Activated CD8-positive, alpha-beta T cell treated with anti-CD3 and anti-CD28 coated beads for 36 hours (primary cell): ENCODE data around the gene TBX19. TPM values are rescaled to one million over a fixed set of nuclear protein-coding genes. Genes with fewer than 3 reads are reported as not detected.

Experiments used
- ATAC-seq: fragments of 200-7000 bp; cut with Tn5 transposase; one replicate; pipeline ENCODE4 v1.10.0; 2021; ENCODE audit warnings: mild to moderate bottlenecking, moderate library complexity
- CTCF ChIA-PET: fragments of 350-600 bp; sonication (Branson Sonifier 250); formaldehyde crosslinking; loops from one replicate; lab custom pipeline; 2021; ENCODE audit warnings: antibody characterized with exemption; lab: Charles Lee
- POLR2A ChIA-PET: fragments of 350-600 bp; sonication (Branson Sonifier 250); formaldehyde crosslinking; loops from one replicate; lab custom pipeline; 2021; ENCODE audit warnings: antibody characterized with exemption; lab: Charles Lee
- DNase-seq: peaks from one replicate; pipeline ENCODE4 v3.0.0-alpha.2; 2020
- H3K27ac Mint-ChIP-seq: one replicate; pipeline ENCODE4 v1.8.0; 2021; ENCODE audit warnings: mild to moderate bottlenecking, mixed read lengths
- H3K27me3 Mint-ChIP-seq: one replicate; pipeline ENCODE4 v1.8.0; 2021; ENCODE audit warnings: mixed read lengths
- H3K36me3 Mint-ChIP-seq: one replicate; pipeline ENCODE4 v1.8.0; 2021; ENCODE audit warnings: low read depth, mixed read lengths
- H3K4me1 Mint-ChIP-seq: one replicate; pipeline ENCODE4 v1.8.0; 2021; ENCODE audit warnings: low read depth, mixed read lengths
- H3K4me3 Mint-ChIP-seq: one replicate; pipeline ENCODE4 v1.8.0; 2021; ENCODE audit warnings: mild to moderate bottlenecking, moderate library complexity, mixed read lengths
- H3K9me3 Mint-ChIP-seq: one replicate; pipeline ENCODE4 v1.8.0; 2021; ENCODE audit warnings: mixed read lengths
- intact Hi-C: fragments of 100-400 bp; cut with micrococcal nuclease; formaldehyde crosslinking; loops from one replicate; pipeline ENCODE4 v1.10.0; 2022
- total RNA-seq, 2 experiments: library from RNA; stranded (reverse); gene quantifications; one replicate each; pipeline ENCODE4 v1.2.3, GENCODE V29; 2021
- TF ChIP-seq, protein P1 (sequence below): fragments of 200-600 bp; IDR thresholded peaks from one replicate; pipeline ENCODE4 v1.8.0; 2022; ENCODE audit warnings: antibody characterized with exemption, mild to moderate bottlenecking

Gene TBX19
- total RNA-seq, 2 experiments from 2014 or later: 1.5 TPM

DNA sequence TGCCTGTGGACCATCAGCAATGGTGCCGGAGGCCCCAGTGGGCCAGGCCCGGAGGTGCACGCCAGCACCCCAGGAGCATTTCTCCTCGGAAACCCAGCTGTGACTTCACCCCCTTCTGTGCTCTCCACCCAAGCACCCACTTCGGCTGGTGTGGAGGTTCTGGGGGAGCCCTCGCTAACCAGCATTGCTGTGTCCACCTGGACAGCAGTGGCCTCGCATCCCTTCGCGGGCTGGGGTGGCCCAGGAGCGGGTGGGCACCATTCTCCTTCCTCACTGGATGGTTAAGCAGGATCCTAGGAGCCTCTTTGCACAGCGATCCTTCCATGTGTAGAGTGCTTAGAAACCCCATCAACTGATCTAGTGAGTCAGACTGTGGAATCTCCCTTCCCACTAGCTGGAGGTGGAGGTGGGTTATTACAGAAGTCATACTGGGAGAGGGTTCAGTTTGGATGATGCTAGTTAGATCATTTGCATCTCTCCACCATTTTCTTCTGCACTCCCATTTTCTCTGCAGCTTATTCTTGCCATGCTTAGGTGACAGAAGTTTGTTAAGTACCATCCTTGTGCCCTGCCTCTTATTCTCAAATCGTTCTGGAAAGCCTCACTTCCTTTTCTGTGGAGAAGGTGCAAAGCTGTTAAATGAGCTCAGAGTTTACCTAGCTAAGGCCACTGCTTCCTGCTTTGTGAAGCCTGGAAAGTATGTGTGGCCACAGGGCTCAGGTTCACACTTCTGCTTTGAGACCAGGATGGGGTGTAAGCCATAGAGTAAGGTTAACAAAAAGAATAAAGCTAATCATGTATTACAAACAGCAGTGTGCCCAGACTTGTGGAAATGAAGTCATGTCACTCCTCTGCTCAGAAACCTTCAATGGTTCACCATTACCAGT lies 32.3 kb downstream of the TBX19 start:
- DNase-seq: peak; percentile 14
- ChIA-PET POLR2A (interaction anchor here (1.4 kb wide), 1 partner anchor 15 kb away, joined by 3 read pairs; no protein-coding TSS in a partner anchor), CTCF (interaction anchor here (1.0 to 2.2 kb wide), 4 partner anchors 8 to 231 kb away, joined by 3 to 7 read pairs (median 5); no protein-coding TSS in a partner anchor)
- Mint-ChIP-seq H3K36me3 (peaks cover 14% of the 10 kb centered on the region), H3K27me3 (no peaks in the 10 kb centered on the region), H3K4me3 (no peak overlapping the region), H3K9me3 (no peaks in the 10 kb centered on the region), H3K4me1 (peaks cover 6% of the 10 kb centered on the region), H3K27ac (no peak overlapping the region)
- intact Hi-C loops: no loop called here
- peak; percentile 37 for ATAC-seq
- TF ChIP-seq, protein P1, sequence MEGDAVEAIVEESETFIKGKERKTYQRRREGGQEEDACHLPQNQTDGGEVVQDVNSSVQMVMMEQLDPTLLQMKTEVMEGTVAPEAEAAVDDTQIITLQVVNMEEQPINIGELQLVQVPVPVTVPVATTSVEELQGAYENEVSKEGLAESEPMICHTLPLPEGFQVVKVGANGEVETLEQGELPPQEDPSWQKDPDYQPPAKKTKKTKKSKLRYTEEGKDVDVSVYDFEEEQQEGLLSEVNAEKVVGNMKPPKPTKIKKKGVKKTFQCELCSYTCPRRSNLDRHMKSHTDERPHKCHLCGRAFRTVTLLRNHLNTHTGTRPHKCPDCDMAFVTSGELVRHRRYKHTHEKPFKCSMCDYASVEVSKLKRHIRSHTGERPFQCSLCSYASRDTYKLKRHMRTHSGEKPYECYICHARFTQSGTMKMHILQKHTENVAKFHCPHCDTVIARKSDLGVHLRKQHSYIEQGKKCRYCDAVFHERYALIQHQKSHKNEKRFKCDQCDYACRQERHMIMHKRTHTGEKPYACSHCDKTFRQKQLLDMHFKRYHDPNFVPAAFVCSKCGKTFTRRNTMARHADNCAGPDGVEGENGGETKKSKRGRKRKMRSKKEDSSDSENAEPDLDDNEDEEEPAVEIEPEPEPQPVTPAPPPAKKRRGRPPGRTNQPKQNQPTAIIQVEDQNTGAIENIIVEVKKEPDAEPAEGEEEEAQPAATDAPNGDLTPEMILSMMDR: no peak

DNA sequence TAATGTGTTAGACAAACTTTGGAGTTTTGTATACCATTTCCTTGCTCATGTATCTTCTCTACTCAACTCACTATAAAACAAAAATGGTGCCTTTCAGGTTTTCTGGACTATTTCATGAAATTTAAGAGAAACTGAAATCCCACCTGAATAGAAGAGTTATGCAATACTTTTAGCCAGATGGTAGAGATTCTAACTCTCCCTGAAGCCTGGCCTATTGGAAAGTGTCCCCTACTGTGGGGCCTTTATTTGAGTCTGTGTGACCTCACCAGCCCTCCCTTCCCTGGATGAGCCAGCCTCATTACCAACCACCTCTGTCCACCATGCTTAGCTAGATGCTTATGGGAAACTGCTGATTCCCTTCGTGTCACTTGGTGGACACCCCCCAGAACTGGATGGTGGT lies 35.5 kb downstream of the TBX19 start:
- Mint-ChIP-seq H3K27ac (no peak overlapping the region), H3K27me3 (no peaks in the 10 kb centered on the region), H3K4me1 (peaks cover 6% of the 10 kb centered on the region), H3K4me3 (no peak overlapping the region), H3K36me3 (peaks cover 7% of the 10 kb centered on the region), H3K9me3 (no peaks in the 10 kb centered on the region)
- DNase-seq (no peak), ATAC-seq (no peak)
- POLR2A ChIA-PET: interaction anchor here (1.3 kb wide), 1 partner anchor 16 kb away, joined by 3 read pairs; no protein-coding TSS in a partner anchor
- TF ChIP-seq, protein P1: no peak
- CTCF ChIA-PET: interaction anchor here (0.6 to 1.2 kb wide), 3 partner anchors 17 to 152 kb away, joined by 3 to 7 read pairs (median 3); no protein-coding TSS in a partner anchor
- intact Hi-C loops: no loop called here

DNA sequence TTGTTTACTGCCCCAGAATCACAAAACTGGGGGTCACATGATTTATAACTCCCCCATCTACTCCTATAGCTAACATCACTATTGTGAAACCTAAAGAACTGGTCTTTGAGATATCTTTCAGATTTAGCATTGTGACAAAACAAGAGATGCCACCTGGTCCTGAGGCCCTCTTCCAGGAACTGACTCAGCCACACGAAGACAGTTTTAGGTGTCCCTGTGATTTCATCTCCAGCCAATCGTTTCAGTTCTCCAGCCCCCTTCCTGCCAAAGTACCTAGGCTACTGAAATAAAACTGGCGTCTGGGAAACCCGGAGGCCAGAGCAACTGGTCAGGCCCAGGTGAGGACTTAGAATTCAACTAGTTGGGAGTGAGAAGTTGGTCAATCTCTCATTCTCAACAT lies 36.6 kb downstream of the TBX19 start:
- Mint-ChIP-seq H3K27ac (no peak overlapping the region), H3K9me3 (no peaks in the 10 kb centered on the region), H3K4me1 (peaks cover 6% of the 10 kb centered on the region), H3K27me3 (no peaks in the 10 kb centered on the region), H3K4me3 (no peak overlapping the region), H3K36me3 (peaks cover 7% of the 10 kb centered on the region)
- POLR2A ChIA-PET: no interaction called here
- CTCF ChIA-PET: no interaction called here
- TF ChIP-seq, protein P1: no peak
- DNase-seq: no peak
- intact Hi-C loops: no loop called here
- no peak for ATAC-seq

DNA sequence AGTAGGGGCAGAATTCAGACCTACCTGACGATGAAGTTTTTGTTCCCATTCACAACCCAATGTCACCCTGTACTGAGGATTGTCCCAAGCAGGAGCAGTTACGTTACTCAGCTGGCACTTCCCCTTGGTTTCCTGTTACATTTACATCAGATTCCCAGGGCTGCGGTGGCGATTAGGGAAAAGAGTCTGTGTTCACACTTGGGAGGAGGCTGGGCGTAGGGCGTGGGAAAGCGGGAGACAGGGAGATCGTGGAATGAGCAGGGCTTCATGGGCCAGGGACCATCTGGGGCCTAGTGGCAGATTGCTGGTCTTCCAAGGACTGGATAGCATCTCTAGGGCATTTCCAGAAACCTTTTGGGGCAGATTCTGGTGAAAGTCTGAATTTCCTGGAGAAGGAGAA lies 39.0 kb downstream of the TBX19 start:
- ChIA-PET CTCF (interaction anchor here (1.9 kb wide), 1 partner anchor 23 kb away, joined by 8 read pairs; no protein-coding TSS in a partner anchor), POLR2A (no interaction called here)
- TF ChIP-seq, protein P1: no peak
- H3K36me3 Mint-ChIP-seq: no peaks in the 10 kb centered on the region
- no peaks in the 10 kb centered on the region for H3K9me3 Mint-ChIP-seq
- ATAC-seq (no peak), DNase-seq (no peak)
- no peak overlapping the region for H3K4me3 Mint-ChIP-seq
- H3K4me1 Mint-ChIP-seq: no peaks in the 10 kb centered on the region
- intact Hi-C loops: no loop called here
- no peaks in the 10 kb centered on the region for H3K27me3 Mint-ChIP-seq
- H3K27ac Mint-ChIP-seq: no peak overlapping the region

DNA sequence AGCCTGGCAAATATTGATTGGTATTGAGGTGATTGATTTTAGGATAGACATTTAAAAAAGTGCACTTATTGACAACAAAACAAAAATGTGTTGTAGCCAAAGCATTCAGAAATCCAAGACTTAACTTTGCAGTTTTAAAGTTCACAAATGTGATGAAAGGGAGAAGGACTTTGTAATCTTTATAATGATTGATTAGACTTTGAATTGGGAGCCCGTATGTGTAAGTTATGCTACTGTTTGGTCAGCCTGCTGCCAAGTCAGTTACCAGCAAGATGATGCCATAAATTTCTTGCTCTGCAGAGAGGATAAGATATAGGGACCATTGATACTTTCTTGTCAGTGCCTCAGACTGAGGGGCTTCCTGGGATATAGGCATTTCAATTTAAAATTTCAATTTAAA lies 39.5 kb downstream of the TBX19 start:
- intact Hi-C loops: no loop called here

More for the DNA sequence above, 39.5 kb downstream of the TBX19 start:
- H3K4me3 Mint-ChIP-seq: no peak overlapping the region
- DNase-seq: no peak
- POLR2A ChIA-PET: no interaction called here
- H3K9me3 Mint-ChIP-seq: no peaks in the 10 kb centered on the region
- no peaks in the 10 kb centered on the region for H3K36me3 Mint-ChIP-seq
- H3K27ac Mint-ChIP-seq: no peak overlapping the region
- no peaks in the 10 kb centered on the region for H3K4me1 Mint-ChIP-seq
- no peaks in the 10 kb centered on the region for H3K27me3 Mint-ChIP-seq
- TF ChIP-seq, protein P1: no peak
- ATAC-seq: no peak
- CTCF ChIA-PET: no interaction called here
